Ishikawa (cell line): Measurements from ENCODE around the gene GGNBP2.

ENCODE experiments used
- CEBPB ChIP-seq: IDR thresholded peaks from 2 replicates; pipeline ENCODE4 v1.6.1; 2012
- CREB1 ChIP-seq: IDR thresholded peaks from 2 replicates; pipeline ENCODE4 v1.6.1; 2012; ENCODE audit warnings: low read depth
- EGR1 ChIP-seq: IDR thresholded peaks from 2 replicates; pipeline ENCODE4 v1.6.1; 2012
- EP300 ChIP-seq: IDR thresholded peaks from 2 replicates; pipeline ENCODE4 v1.6.1; 2012; ENCODE audit warnings: borderline replicate concordance
- FOXM1 ChIP-seq: IDR thresholded peaks from 2 replicates; pipeline ENCODE4 v1.6.1; 2012; ENCODE audit warnings: low read depth, borderline replicate concordance
- MAX ChIP-seq: IDR thresholded peaks from 2 replicates; pipeline ENCODE4 v1.6.1; 2012
- NFIC ChIP-seq: IDR thresholded peaks from 2 replicates; pipeline ENCODE4 v1.6.1; 2012
- RAD21 ChIP-seq: IDR thresholded peaks from 2 replicates; pipeline ENCODE4 v1.6.1; 2012; ENCODE audit warnings: low read depth
- REST ChIP-seq: IDR thresholded peaks from 2 replicates; pipeline ENCODE4 v1.6.1; 2012; ENCODE audit warnings: low read depth, mild to moderate bottlenecking
- TAF1 ChIP-seq: IDR thresholded peaks from 2 replicates; pipeline ENCODE4 v1.6.1; 2012; ENCODE audit warnings: low read depth, mild to moderate bottlenecking
- TCF12 ChIP-seq: IDR thresholded peaks from 2 replicates; pipeline ENCODE4 v1.6.1; 2012; ENCODE audit warnings: low read depth
- USF1 ChIP-seq: IDR thresholded peaks from 2 replicates; pipeline ENCODE4 v1.6.1; 2012
- ZBTB7A ChIP-seq: IDR thresholded peaks from 2 replicates; pipeline ENCODE4 v1.6.1; 2012; ENCODE audit warnings: low read depth

- TF ChIP-seq EP300 (no peak), MAX (no peak), USF1 (no peak), NFIC (no peak), TCF12 (no peak), CEBPB (no peak), RAD21 (no peak), TAF1 (no peak), REST (no peak), CREB1 (no peak), EGR1 (no peak), ZBTB7A (no peak), FOXM1 (no peak)
These were observed 83.9 kb downstream of the GGNBP2 start for GRCh38 chr17:36628576-36628975.
